Smooth muscle cell (in vitro differentiated cells): ENCODE measurements around the gene LAMA1. TPM values are rescaled to one million over a fixed set of nuclear protein-coding genes. Genes with fewer than 3 reads are reported as not detected.

ENCODE experiments used
- DNase-seq: peaks from one replicate; lab custom pipeline; 2025; ENCODE audit not compliant: unreplicated experiment; lab: John Stamatoyannopoulos, UW
- H2AFZ ChIP-seq: fragments of 200-600 bp; sonication (generic); 2 replicates; pipeline ENCODE4 v1.6.0; 2016; ENCODE audit warnings: antibody characterized with exemption, low read depth, mild to moderate bottlenecking
- H3F3A ChIP-seq: fragments of 200-600 bp; sonication (generic); 2 replicates; pipeline ENCODE4 v1.6.0; 2017; ENCODE audit warnings: antibody characterized with exemption, low read depth
- H3K27ac ChIP-seq: fragments of 200-600 bp; sonication (generic); 2 replicates; pipeline ENCODE4 v1.5.1; 2016; ENCODE audit warnings: low read depth, mild to moderate bottlenecking
- H3K27me3 ChIP-seq: fragments of 200-600 bp; sonication (generic); 2 replicates; pipeline ENCODE4 v1.6.1; 2016; ENCODE audit warnings: low read depth, mild to moderate bottlenecking
- H3K36me3 ChIP-seq: fragments of 200-600 bp; sonication (generic); 2 replicates; pipeline ENCODE4 v1.5.1; 2016; ENCODE audit warnings: low read depth
- H3K4me1 ChIP-seq: fragments of 200-600 bp; sonication (generic); 2 replicates; pipeline ENCODE4 v1.5.1; 2016; ENCODE audit warnings: low read depth
- H3K4me2 ChIP-seq: fragments of 200-600 bp; sonication (generic); 2 replicates; pipeline ENCODE4 v1.6.0; 2016; ENCODE audit warnings: mild to moderate bottlenecking
- H3K4me3 ChIP-seq: fragments of 200-600 bp; sonication (generic); 2 replicates; pipeline ENCODE4 v1.5.1; 2016; ENCODE audit warnings: mild to moderate bottlenecking
- H3K79me2 ChIP-seq: fragments of 200-600 bp; sonication (generic); 2 replicates; pipeline ENCODE4 v1.6.0; 2016; ENCODE audit warnings: low read depth, mild to moderate bottlenecking
- H3K9ac ChIP-seq: fragments of 200-600 bp; sonication (generic); 2 replicates; pipeline ENCODE4 v1.6.0; 2016; ENCODE audit warnings: low read depth
- H3K9me3 ChIP-seq: fragments of 200-600 bp; sonication (generic); replicated peaks from 2 replicates; pipeline ENCODE4 v1.5.1; 2016; ENCODE audit warnings: low read depth
- H4K20me1 ChIP-seq: fragments of 200-600 bp; sonication (generic); 2 replicates; pipeline ENCODE4 v1.6.0; 2016; ENCODE audit warnings: low read depth
- CTCF ChIP-seq: fragments of 200-600 bp; sonication (generic); IDR thresholded peaks from 2 replicates; pipeline ENCODE4 v1.5.1; 2017; ENCODE audit warnings: borderline replicate concordance, mild to moderate bottlenecking, antibody characterized with exemption; ENCODE audit not compliant: insufficient read depth, poor library complexity, severe bottlenecking
- WGBS: methylation state at CpG from one replicate; pipeline ENCODE4 v1.1.7; 2016; ENCODE audit warnings: low lambda C conversion rate; 5-methylcytosine and 5-hydroxymethylcytosine counted together
- polyA plus RNA-seq: library from polyadenylated mRNA; unstranded; fragments of >200 nt; fragmentation: Nextera tagmentation; extraction: Ambion mirVana; gene quantifications from 2 replicates; pipeline ENCODE4 v1.2.1, GENCODE V29; 2016
- total RNA-seq: library from RNA; depleted of rRNA; stranded (reverse); fragments of >200 nt; gene quantifications from 2 replicates; pipeline ENCODE4 v1.2.3, GENCODE V29; 2014

LAMA1 gene
- total and polyA plus RNA-seq, 2 experiments from 2014 or later, result 6.7 to 9.7 TPM

- no peaks in the 10 kb centered on the region for H3F3A ChIP-seq
- peak overlapping the region; percentile 51 for H3K4me2 ChIP-seq
- no peaks in the 10 kb centered on the region for H3K9me3 ChIP-seq
- no peaks in the 10 kb centered on the region for H3K4me1 ChIP-seq
- no peak overlapping the region for H3K4me3 ChIP-seq
- no peak overlapping the region for H2AFZ ChIP-seq
- 40% methylated on average over 3 of the region's 3 CpGs for WGBS
- H3K79me2 ChIP-seq, result no peaks in the 10 kb centered on the region
- H3K27ac ChIP-seq, result no peak overlapping the region
- H3K36me3 ChIP-seq, result no peaks in the 10 kb centered on the region
- no peaks in the 10 kb centered on the region for H4K20me1 ChIP-seq
- no peak for TF ChIP-seq CTCF
- no peak overlapping the region for H3K9ac ChIP-seq
- H3K27me3 ChIP-seq, result no peaks in the 10 kb centered on the region
- no peak for DNase-seq
Observed at GRCh38 chr18:7064346-7064745, 53.3 kb downstream of the LAMA1 start.

GRCh38 chr18:7062811-7063210, 54.8 kb downstream of the LAMA1 start:
- 94% methylated on average over 5 of the region's 5 CpGs for WGBS
- no peaks in the 10 kb centered on the region for H4K20me1 ChIP-seq
- H3K4me1 ChIP-seq, result no peaks in the 10 kb centered on the region
- no peaks in the 10 kb centered on the region for H3K36me3 ChIP-seq
- H3K27me3 ChIP-seq, result no peaks in the 10 kb centered on the region
- no peaks in the 10 kb centered on the region for H3F3A ChIP-seq
- H3K4me2 ChIP-seq, result no peak overlapping the region
- no peak overlapping the region for H3K4me3 ChIP-seq
- no peaks in the 10 kb centered on the region for H3K79me2 ChIP-seq
- no peaks in the 10 kb centered on the region for H3K9me3 ChIP-seq
- no peak overlapping the region for H3K9ac ChIP-seq
- H3K27ac ChIP-seq, result no peak overlapping the region
- TF ChIP-seq CTCF, result no peak
- no peak overlapping the region for H2AFZ ChIP-seq
- DNase-seq, result no peak

GRCh38 chr18:7062236-7062635, 55.4 kb downstream of the LAMA1 start:
- no peaks in the 10 kb centered on the region for H3K9me3 ChIP-seq
- H3K27me3 ChIP-seq, result no peaks in the 10 kb centered on the region
- H3F3A ChIP-seq, result no peaks in the 10 kb centered on the region
- H3K36me3 ChIP-seq, result no peaks in the 10 kb centered on the region
- 93% methylated on average over 9 of the region's 9 CpGs for WGBS
- no peak overlapping the region for H2AFZ ChIP-seq
- no peak overlapping the region for H3K4me3 ChIP-seq
- no peak overlapping the region for H3K27ac ChIP-seq
- H3K4me2 ChIP-seq, result no peak overlapping the region
- H3K9ac ChIP-seq, result no peak overlapping the region
- no peak for DNase-seq
- no peaks in the 10 kb centered on the region for H3K4me1 ChIP-seq
- no peaks in the 10 kb centered on the region for H4K20me1 ChIP-seq
- no peaks in the 10 kb centered on the region for H3K79me2 ChIP-seq
- no peak for TF ChIP-seq CTCF

DNA sequence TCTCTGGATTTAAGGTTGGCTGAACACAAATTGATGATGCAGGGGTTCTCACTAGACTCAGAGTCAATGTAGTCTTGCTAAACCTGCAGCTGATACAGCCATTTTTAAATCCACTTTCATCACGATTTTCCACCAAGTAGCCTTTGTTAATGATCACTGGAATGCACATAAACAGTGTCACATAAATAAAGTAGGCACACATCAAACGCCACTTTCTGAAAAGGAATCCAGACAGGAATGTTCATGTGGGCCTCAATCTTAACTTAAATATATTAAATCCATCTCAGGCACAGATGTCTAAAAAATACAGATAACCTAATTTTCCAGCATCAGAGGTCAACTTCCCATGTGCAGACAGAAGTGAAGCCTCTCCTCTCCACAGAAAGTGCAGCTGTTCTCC, 58.3 kb downstream of the LAMA1 start:
- WGBS, result 27% methylated on average over 2 of the region's 2 CpGs
- no peak overlapping the region for H3K4me3 ChIP-seq
- H3K79me2 ChIP-seq, result no peaks in the 10 kb centered on the region
- H3F3A ChIP-seq, result no peaks in the 10 kb centered on the region
- H3K9me3 ChIP-seq, result no peaks in the 10 kb centered on the region
- H2AFZ ChIP-seq, result no peak overlapping the region
- H3K27ac ChIP-seq, result no peak overlapping the region
- no peak for DNase-seq
- H3K4me1 ChIP-seq, result no peaks in the 10 kb centered on the region
- no peak overlapping the region for H3K9ac ChIP-seq
- no peak overlapping the region for H3K4me2 ChIP-seq
- no peaks in the 10 kb centered on the region for H4K20me1 ChIP-seq
- no peaks in the 10 kb centered on the region for H3K27me3 ChIP-seq
- H3K36me3 ChIP-seq, result no peaks in the 10 kb centered on the region
- TF ChIP-seq CTCF, result no peak
